HG03039 (cell line): ENCODE results near the gene ITGA3.
"Not testable (repeated sequence)": the region's sequence is repeated elsewhere in the genome, so short reads cannot be mapped to it uniquely, and the experiment has no call there.

Source experiments
- ATAC-seq: cut with Tn5 transposase; IDR thresholded peaks from one replicate; pipeline ENCODE4 v1.9.1; 2021; ENCODE audit warnings: mild to moderate bottlenecking, moderate library complexity; ENCODE audit not compliant: unreplicated experiment

Gene ITGA3

GRCh38 chr17:50034498-50035364 lies 21.2 kb upstream of the ITGA3 start:
- ATAC-seq = no peak

GRCh38 chr17:50035421-50035879 lies 20.5 kb upstream of the ITGA3 start:
- ATAC-seq = no peak

- ATAC-seq = no peak
Measured at GRCh38 chr17:50035945-50036344, 20.0 kb upstream of the ITGA3 start.

- no peak for ATAC-seq
Measured at GRCh38 chr17:50036455-50037261, 19.3 kb upstream of the ITGA3 start.

GRCh38 chr17:50037321-50038107 lies 18.4 kb upstream of the ITGA3 start:
- ATAC-seq = no peak

- no peak for ATAC-seq
Measured at GRCh38 chr17:50039058-50039457, 16.9 kb upstream of the ITGA3 start.

GRCh38 chr17:50040496-50040895 lies 15.4 kb upstream of the ITGA3 start:
- ATAC-seq = not testable (repeated sequence)

- no peak for ATAC-seq
Measured at GRCh38 chr17:50042211-50042610, 13.7 kb upstream of the ITGA3 start.

- no peak for ATAC-seq
Measured at GRCh38 chr17:50043290-50044148, 12.4 kb upstream of the ITGA3 start.

GRCh38 chr17:50044483-50044882 lies 11.4 kb upstream of the ITGA3 start:
- ATAC-seq = no peak

- no peak for ATAC-seq
Measured at GRCh38 chr17:50045154-50045553, 10.8 kb upstream of the ITGA3 start.

- ATAC-seq = no peak
Measured at GRCh38 chr17:50046179-50046578, 9.7 kb upstream of the ITGA3 start.

- ATAC-seq = no peak
Measured at GRCh38 chr17:50046667-50047066, 9.2 kb upstream of the ITGA3 start.

- no peak for ATAC-seq
Measured at GRCh38 chr17:50047083-50047482, 8.8 kb upstream of the ITGA3 start.

- no peak for ATAC-seq
Measured at GRCh38 chr17:50047488-50048126, 8.3 kb upstream of the ITGA3 start.

GRCh38 chr17:50048146-50048720 lies 7.7 kb upstream of the ITGA3 start:
- no peak for ATAC-seq

GRCh38 chr17:50048988-50049387 lies 6.9 kb upstream of the ITGA3 start:
- ATAC-seq = no peak

- no peak for ATAC-seq
Measured at GRCh38 chr17:50049636-50050035, 6.3 kb upstream of the ITGA3 start.

- no peak for ATAC-seq
Measured at GRCh38 chr17:50050431-50051032, 5.4 kb upstream of the ITGA3 start.
